H1 (cell line): ENCODE results near the gene TMEM165. TPM values are rescaled to one million over a fixed set of nuclear protein-coding genes. Genes with fewer than 3 reads are reported as not detected.
A peak's percentile ranks its signal among the peaks of the same experiment; 100 is the strongest.

ENCODE experiments used
- ASH2L ChIP-seq: fragments of 200-600, 300-600 bp; sonication (generic); IDR thresholded peaks from one replicate; pipeline ENCODE4 v1.7.1; 2017; ENCODE audit warnings: low read length
- EGR1 ChIP-seq: IDR thresholded peaks from 2 replicates; pipeline ENCODE4 v1.6.1; 2011; ENCODE audit warnings: low read depth, low read length, borderline replicate concordance
- KDM4A ChIP-seq: IDR thresholded peaks from one replicate; pipeline ENCODE4 v1.7.1; 2012; ENCODE audit warnings: low read depth, mild to moderate bottlenecking, moderate library complexity, low read length, inconsistent platforms; ENCODE audit not compliant: severe bottlenecking
- YY1 ChIP-seq: IDR thresholded peaks from 2 replicates; pipeline ENCODE4 v1.6.1; 2011; ENCODE audit warnings: low read depth, mild to moderate bottlenecking, low read length
- polyA plus RNA-seq, 7 experiments: library from polyadenylated mRNA; depleted of rRNA in 3 of 7; stranded (reverse) in 5 of 7; unstranded in 2 of 7; fragments of >200 nt in 5 of 7; fragments of 200-250 nt in 2 of 7; gene quantifications; 1 replicate in 5 of 7; 2 replicates in 1 of 7; 4 replicates in 1 of 7; pipeline versions ENCODE4 v1.2.1 to v1.2.3, GENCODE V29; 2011 to 2013; ENCODE audit warnings: missing spikeins in 2 of 7, mixed read lengths in 2 of 7
- total RNA-seq: library from RNA; stranded (reverse); fragmentation: NEBNext Ultra II Directional; extraction: Animal tissue kit (Norgen Biotek cat#: 25700); gene quantifications from 2 replicates; pipeline ENCODE4 v1.2.1, GENCODE V29; 2021
- TF ChIP-seq, protein P1 (sequence below), 3 experiments: IDR thresholded peaks; 1 replicate in 2 of 3; 2 replicates in 1 of 3; pipeline versions ENCODE4 v1.5.1 to v1.6.1; 2011; ENCODE audit warnings: low read length in 3 of 3, mild to moderate bottlenecking in 3 of 3, inconsistent platforms in 2 of 3, low read depth in 1 of 3, moderate library complexity in 1 of 3; ENCODE audit not compliant: insufficient read depth in 1 of 3; ENCODE audit errors: control extremely low read depth in 1 of 3
- TF ChIP-seq, protein P2 (sequence below): IDR thresholded peaks from 2 replicates; pipeline ENCODE4 v1.6.1; 2011; ENCODE audit warnings: low read length, improper control_type of control experiment

The TMEM165 gene
- total and polyA plus RNA-seq, 2 of the 8 experiments (the other 6 are each of a cell fraction or from before 2014, with no cell fraction given) = 85.5 to 125 TPM

DNA sequence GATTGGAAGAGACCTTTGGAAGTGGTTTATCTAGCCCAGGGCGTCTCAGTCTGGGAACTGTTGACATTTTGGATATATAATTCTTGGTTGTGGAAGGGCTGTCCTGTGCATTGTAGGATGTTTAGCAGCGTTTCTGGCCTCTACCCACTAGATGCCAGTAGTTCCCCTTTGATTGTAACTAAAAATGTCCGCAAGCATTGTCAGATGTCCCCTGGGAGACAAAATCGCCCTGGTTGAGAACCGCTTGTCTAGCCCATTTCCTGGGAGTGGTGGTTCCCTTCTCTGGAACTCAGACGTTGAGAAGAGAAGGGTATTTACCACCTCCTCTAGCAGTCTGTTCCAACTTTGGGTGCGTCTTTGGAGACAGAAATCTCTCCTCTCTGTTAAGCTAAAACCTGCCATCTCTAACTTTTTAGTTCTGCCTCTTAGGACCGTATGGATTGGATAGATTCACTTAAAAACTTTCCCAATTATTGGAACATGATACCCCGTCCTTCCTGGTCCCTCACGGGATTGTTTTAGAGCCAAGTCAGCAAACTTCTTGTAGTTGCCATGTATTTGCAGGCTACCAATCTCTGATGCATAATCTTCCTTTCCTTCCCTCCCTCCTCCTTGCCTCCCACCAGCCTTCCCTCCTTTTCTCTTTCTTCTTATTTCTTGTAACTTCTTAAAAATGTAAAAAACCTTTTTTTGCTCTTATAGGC is 13.9 kb downstream of the TMEM165 start (continued):
- TF ChIP-seq ASH2L (no peak), KDM4A (no peak), EGR1 (no peak), YY1 (peak; percentile 39; the same call in 1 of the 2 replicates)
- TF ChIP-seq, protein P1, sequence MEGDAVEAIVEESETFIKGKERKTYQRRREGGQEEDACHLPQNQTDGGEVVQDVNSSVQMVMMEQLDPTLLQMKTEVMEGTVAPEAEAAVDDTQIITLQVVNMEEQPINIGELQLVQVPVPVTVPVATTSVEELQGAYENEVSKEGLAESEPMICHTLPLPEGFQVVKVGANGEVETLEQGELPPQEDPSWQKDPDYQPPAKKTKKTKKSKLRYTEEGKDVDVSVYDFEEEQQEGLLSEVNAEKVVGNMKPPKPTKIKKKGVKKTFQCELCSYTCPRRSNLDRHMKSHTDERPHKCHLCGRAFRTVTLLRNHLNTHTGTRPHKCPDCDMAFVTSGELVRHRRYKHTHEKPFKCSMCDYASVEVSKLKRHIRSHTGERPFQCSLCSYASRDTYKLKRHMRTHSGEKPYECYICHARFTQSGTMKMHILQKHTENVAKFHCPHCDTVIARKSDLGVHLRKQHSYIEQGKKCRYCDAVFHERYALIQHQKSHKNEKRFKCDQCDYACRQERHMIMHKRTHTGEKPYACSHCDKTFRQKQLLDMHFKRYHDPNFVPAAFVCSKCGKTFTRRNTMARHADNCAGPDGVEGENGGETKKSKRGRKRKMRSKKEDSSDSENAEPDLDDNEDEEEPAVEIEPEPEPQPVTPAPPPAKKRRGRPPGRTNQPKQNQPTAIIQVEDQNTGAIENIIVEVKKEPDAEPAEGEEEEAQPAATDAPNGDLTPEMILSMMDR (IDR thresholded peaks at IDR 0.05; ENCODE audit: control extremely low read depth in 1 of 3, insufficient read depth in 1 of 3, low read depth in 1 of 3, low read length in 3 of 3) = peak in 2 of 3 experiments; percentile 39 to 46; a peak in 3 of 4 replicates
- TF ChIP-seq, protein P2, sequence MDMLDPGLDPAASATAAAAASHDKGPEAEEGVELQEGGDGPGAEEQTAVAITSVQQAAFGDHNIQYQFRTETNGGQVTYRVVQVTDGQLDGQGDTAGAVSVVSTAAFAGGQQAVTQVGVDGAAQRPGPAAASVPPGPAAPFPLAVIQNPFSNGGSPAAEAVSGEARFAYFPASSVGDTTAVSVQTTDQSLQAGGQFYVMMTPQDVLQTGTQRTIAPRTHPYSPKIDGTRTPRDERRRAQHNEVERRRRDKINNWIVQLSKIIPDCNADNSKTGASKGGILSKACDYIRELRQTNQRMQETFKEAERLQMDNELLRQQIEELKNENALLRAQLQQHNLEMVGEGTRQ = no peak
